ENCODE results near the gene PCGF3. TPM values are rescaled to one million over a fixed set of nuclear protein-coding genes. Genes with fewer than 3 reads are reported as not detected.

PCGF3 gene
- total and polyA plus RNA-seq, 2 experiments from 2014 or later, result 21.0 to 26.0 TPM

DNA sequence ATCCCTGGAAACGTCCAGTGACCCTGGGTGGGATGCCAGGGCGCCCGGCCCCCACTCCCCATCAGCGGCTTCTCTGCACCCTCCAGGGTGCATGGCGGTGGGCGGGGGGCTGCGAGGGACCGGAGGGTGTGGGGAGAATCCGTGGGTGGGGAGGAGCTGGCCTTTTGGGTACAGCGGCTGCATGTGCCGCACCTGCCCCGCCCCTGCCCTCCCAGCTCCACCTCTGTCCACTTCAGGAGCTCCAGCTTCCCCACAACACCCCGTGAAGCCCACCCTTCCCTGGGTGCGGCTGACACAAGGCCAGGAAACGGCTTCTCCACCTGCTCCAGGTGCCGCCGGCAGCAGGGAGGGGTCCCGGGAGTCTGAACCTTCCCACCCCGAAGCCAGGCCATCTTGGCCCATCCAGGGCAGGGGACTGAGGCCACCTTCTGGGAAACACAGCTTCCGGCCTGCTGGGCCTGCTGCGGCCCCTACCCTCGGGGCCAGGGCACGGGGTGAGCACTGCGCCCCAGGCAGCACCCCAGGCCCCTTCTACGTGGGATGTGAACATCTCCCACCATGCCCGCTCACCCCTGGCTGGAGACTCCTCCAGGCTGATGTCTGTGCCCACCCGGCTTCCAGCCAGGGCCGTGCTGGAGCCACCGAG lies 85.7 kb downstream of the PCGF3 start:
- no peaks in the 10 kb centered on the region for H3K79me2 ChIP-seq (ENCODE audit: insufficient read depth)
- TF ChIP-seq EZH2phosphoT487 (IDR thresholded peaks at IDR 0.05; ENCODE audit: insufficient read depth, low read depth) (no peak), EZH2 (IDR thresholded peaks at IDR 0.05; ENCODE audit: insufficient read depth, poor library complexity, severe bottlenecking) (no peak)
- no peaks in the 10 kb centered on the region for H3F3A ChIP-seq (ENCODE audit: insufficient read depth)
- no peak overlapping the region for H3K27ac ChIP-seq
- DNase-seq, result no peak
- no peaks in the 10 kb centered on the region for H3K4me1 ChIP-seq (ENCODE audit: insufficient read depth)
- in situ Hi-C loops (cut with MboI), result no loop called here
- H3K36me3 ChIP-seq (ENCODE audit: low read depth), result no peaks in the 10 kb centered on the region
- H3K9me2 ChIP-seq (ENCODE audit: insufficient read depth), result no peaks in the 10 kb centered on the region
- no peaks in the 10 kb centered on the region for H4K20me1 ChIP-seq (ENCODE audit: insufficient read depth)
- H3K4me2 ChIP-seq (ENCODE audit: unreplicated experiment), result no peak overlapping the region
- H3K9me3 ChIP-seq (ENCODE audit: low read depth), result no peaks in the 10 kb centered on the region
- peaks cover 59% of the 10 kb centered on the region for H3K27me3 ChIP-seq (replicated peaks; ENCODE audit: insufficient read depth)
- 31 to 42% methylated on average over 16 to 23 of the region's 29 CpGs for WGBS, 2 experiments (ENCODE audit: low coverage in 1 of 2, low lambda C conversion rate in 2 of 2, missing lambda C conversion rate in 2 of 2)
- no peak overlapping the region for H2AFZ ChIP-seq
- no peak overlapping the region for H3K4me3 ChIP-seq
- no peak overlapping the region for H3K9ac ChIP-seq

DNA sequence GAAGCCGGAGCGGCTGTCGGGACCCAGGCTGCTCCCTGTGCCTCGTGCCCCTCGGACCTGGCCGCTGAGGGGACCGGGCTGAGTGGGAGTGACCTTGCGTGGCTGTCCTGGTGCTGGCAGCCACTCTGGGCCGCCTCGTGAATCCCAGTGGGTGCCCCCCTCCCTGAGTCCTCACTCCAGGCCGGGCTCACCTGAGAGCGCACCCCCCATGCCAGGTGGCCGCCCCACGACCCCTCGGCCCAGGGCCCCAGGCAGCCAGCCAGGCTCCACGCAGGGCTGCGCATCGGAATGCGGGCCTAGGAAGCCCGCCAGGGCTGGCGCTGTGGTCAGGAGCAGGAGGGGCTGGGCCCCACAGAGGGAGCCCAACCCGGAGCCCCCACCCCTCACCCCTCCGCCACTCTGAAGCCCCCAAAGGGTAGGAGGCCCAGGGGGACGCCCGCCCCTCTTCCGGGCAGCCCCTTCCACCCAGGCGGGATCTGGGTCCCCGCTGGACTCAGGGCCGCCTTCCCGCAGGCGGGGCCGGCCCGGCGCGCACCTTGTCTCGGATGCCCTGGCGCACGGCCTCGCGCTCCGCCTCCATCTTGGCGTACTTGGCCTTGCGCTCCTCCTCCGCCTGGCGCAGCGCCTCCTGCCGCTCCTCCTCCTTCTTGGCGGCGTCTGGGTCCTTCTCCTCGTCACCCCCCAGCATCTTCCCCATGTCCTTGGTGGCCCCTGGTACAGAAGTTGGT lies 86.4 kb downstream of the PCGF3 start:
- no peaks in the 10 kb centered on the region for H3K9me3 ChIP-seq (ENCODE audit: low read depth)
- H3F3A ChIP-seq (ENCODE audit: insufficient read depth), result no peaks in the 10 kb centered on the region
- H3K36me3 ChIP-seq (ENCODE audit: low read depth), result no peaks in the 10 kb centered on the region
- H3K27me3 ChIP-seq (replicated peaks; ENCODE audit: insufficient read depth), result peaks cover 59% of the 10 kb centered on the region
- peak; percentile 58 for DNase-seq
- no peak overlapping the region for H3K9ac ChIP-seq
- H2AFZ ChIP-seq, result no peak overlapping the region
- peak overlapping the region; percentile 20 for H3K4me2 ChIP-seq (ENCODE audit: unreplicated experiment)
- H4K20me1 ChIP-seq (ENCODE audit: insufficient read depth), result no peaks in the 10 kb centered on the region
- 6 to 8% methylated on average over 44 to 50 of the region's 50 CpGs for whole genome bisulfite sequencing, 2 experiments (ENCODE audit: low coverage in 1 of 2, low lambda C conversion rate in 2 of 2, missing lambda C conversion rate in 2 of 2)
- no peak overlapping the region for H3K27ac ChIP-seq
- no peaks in the 10 kb centered on the region for H3K79me2 ChIP-seq (ENCODE audit: insufficient read depth)
- H3K9me2 ChIP-seq (ENCODE audit: insufficient read depth), result no peaks in the 10 kb centered on the region
- H3K4me1 ChIP-seq (ENCODE audit: insufficient read depth), result no peaks in the 10 kb centered on the region
- no peak overlapping the region for H3K4me3 ChIP-seq
- TF ChIP-seq EZH2 (IDR thresholded peaks at IDR 0.05; ENCODE audit: insufficient read depth, poor library complexity, severe bottlenecking) (peak; percentile 29), EZH2phosphoT487 (IDR thresholded peaks at IDR 0.05; ENCODE audit: insufficient read depth, low read depth) (no peak)
- in situ Hi-C loops (cut with MboI), result no loop called here

DNA sequence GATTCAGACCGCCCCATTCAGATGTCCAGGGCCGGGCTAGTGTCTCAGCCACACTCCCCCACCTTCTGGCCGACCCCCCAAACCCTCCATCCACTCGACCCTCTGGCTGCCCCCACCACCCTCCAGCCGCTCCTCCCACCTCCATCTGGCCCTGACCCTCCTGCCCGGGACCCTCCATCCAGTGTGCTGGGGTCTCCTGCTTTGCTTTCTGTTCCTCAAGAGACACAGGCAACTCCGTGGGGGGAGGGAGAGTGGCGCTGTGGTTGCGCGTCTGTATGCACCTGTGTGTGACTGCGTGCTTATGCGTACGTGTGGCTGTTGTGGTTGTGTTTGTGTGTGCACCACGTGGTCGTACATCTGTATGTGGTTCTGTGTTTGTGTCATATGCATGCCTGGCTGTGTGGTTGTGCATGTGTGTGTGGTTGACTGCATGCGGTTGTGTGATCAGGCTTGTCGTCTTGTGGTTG lies 87.0 kb downstream of the PCGF3 start:
- no peaks in the 10 kb centered on the region for H3K36me3 ChIP-seq (ENCODE audit: low read depth)
- H2AFZ ChIP-seq, result no peak overlapping the region
- peak overlapping the region; percentile 20 for H3K4me2 ChIP-seq (ENCODE audit: unreplicated experiment)
- no peak for DNase-seq
- H3K4me3 ChIP-seq, result no peak overlapping the region
- no peaks in the 10 kb centered on the region for H3K9me3 ChIP-seq (ENCODE audit: low read depth)
- H3K9me2 ChIP-seq (ENCODE audit: insufficient read depth), result no peaks in the 10 kb centered on the region
- no peaks in the 10 kb centered on the region for H4K20me1 ChIP-seq (ENCODE audit: insufficient read depth)
- no peak overlapping the region for H3K9ac ChIP-seq
- no peaks in the 10 kb centered on the region for H3F3A ChIP-seq (ENCODE audit: insufficient read depth)
- WGBS, 2 experiments (ENCODE audit: low coverage in 1 of 2, low lambda C conversion rate in 2 of 2, missing lambda C conversion rate in 2 of 2), result 6 to 9% methylated on average over 12 to 17 of the region's 17 CpGs
- peaks cover 58% of the 10 kb centered on the region for H3K27me3 ChIP-seq (replicated peaks; ENCODE audit: insufficient read depth)
- H3K27ac ChIP-seq, result no peak overlapping the region
- TF ChIP-seq EZH2phosphoT487 (IDR thresholded peaks at IDR 0.05; ENCODE audit: insufficient read depth, low read depth), result no peak
- H3K79me2 ChIP-seq (ENCODE audit: insufficient read depth), result no peaks in the 10 kb centered on the region
- H3K4me1 ChIP-seq (ENCODE audit: insufficient read depth), result no peaks in the 10 kb centered on the region
- in situ Hi-C loops (cut with MboI), result no loop called here

DNA sequence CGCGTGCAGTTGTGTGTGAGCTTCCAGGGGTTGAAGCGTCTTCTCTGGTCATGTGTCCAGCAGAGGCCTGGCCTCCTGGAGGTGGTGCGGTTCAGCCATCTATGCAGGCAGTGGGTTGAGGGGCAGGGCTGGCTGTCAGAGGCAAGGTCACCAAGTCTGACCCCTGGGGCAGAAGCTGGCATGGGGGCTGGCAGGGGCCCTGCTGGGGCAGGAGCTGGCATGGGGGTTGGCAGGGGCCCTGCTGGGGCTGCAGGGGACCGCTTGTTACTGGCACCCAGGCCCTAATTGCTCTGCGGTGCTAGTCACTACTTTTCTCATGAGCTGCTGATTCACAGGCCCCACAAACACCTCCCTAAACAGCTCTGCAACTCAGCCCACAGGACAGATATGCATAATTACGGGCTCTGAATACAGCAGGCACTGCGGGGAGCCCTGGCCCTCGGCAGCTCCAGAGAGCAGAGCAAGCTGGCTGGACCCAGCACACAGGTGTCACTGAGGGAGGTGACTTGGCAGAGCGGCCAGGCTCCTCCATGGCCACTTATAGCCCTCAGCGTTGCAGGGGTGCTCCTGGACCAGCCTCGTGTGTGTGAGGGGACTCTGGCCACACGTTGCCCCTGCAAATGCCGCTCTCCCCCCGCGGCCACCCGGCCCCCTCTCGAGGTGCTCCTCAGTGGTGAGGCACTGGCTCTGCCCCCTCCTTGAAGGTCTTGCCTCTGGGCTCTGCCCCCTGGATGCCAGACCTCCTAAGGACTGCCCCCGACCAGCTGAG lies 87.6 kb downstream of the PCGF3 start:
- H3F3A ChIP-seq (ENCODE audit: insufficient read depth), result no peaks in the 10 kb centered on the region

More for the DNA sequence above, 87.6 kb downstream of the PCGF3 start:
- Histone ChIP-seq H3K4me3 (no peak overlapping the region), H2AFZ (no peak overlapping the region), H3K79me2 (ENCODE audit: insufficient read depth) (no peaks in the 10 kb centered on the region), H3K9me3 (ENCODE audit: low read depth) (no peaks in the 10 kb centered on the region), H3K27me3 (replicated peaks; ENCODE audit: insufficient read depth) (peaks cover 58% of the 10 kb centered on the region), H3K36me3 (ENCODE audit: low read depth) (no peaks in the 10 kb centered on the region), H4K20me1 (ENCODE audit: insufficient read depth) (no peaks in the 10 kb centered on the region), H3K4me2 (ENCODE audit: unreplicated experiment) (no peak overlapping the region), H3K9ac (no peak overlapping the region), H3K4me1 (ENCODE audit: insufficient read depth) (no peaks in the 10 kb centered on the region), H3K27ac (no peak overlapping the region), H3K9me2 (ENCODE audit: insufficient read depth) (no peaks in the 10 kb centered on the region)
- DNase-seq, result peak; percentile 29
- 19 to 22% methylated on average over 18 to 19 of the region's 19 CpGs for WGBS, 2 experiments (ENCODE audit: low coverage in 1 of 2, low lambda C conversion rate in 2 of 2, missing lambda C conversion rate in 2 of 2)
- in situ Hi-C loops (cut with MboI), result no loop called here
- TF ChIP-seq EZH2phosphoT487 (IDR thresholded peaks at IDR 0.05; ENCODE audit: insufficient read depth, low read depth), result no peak
- TF ChIP-seq EZH2 (IDR thresholded peaks at IDR 0.05; ENCODE audit: insufficient read depth, poor library complexity, severe bottlenecking), result no peak

All from GM23248 (cell line).